WTC11 (cell line): ENCODE measurements around the gene COX5A. TPM values are rescaled to one million over a fixed set of nuclear protein-coding genes. Genes with fewer than 3 reads are reported as not detected.

Source experiments
- ESRRA ChIP-seq: sonication (generic); formaldehyde crosslinking; IDR thresholded peaks from 2 replicates; pipeline ENCODE4 v1.8.1; 2022; ENCODE audit warnings: mild to moderate bottlenecking, missing genetic modification reagents, borderline replicate concordance
- FOXJ3 ChIP-seq: sonication (generic); formaldehyde crosslinking; IDR thresholded peaks from 2 replicates; pipeline ENCODE4 v1.9.0; 2021; ENCODE audit warnings: missing genetic modification reagents, mild to moderate bottlenecking, borderline replicate concordance
- FOXP4 ChIP-seq: sonication (generic); formaldehyde crosslinking; IDR thresholded peaks from 2 replicates; pipeline ENCODE4 v1.8.0; 2022; ENCODE audit warnings: mild to moderate bottlenecking, missing genetic modification reagents
- GRHL2 ChIP-seq: fragments of 250-450 bp; sonication (Bioruptor Pico); IDR thresholded peaks from 2 replicates; pipeline ENCODE4 v1.8.0; 2022; ENCODE audit warnings: mild to moderate bottlenecking, moderate library complexity; ENCODE audit not compliant: insufficient replicate concordance, severe bottlenecking
- GTF2I ChIP-seq: fragments of 250-450 bp; sonication (Bioruptor Pico); conservative IDR thresholded peaks from 2 replicates; pipeline ENCODE4 v1.4.0; 2021; ENCODE audit warnings: mild to moderate bottlenecking
- HMGXB4 ChIP-seq: sonication (generic); formaldehyde crosslinking; IDR thresholded peaks from 2 replicates; pipeline ENCODE4 v1.8.1; 2023; ENCODE audit warnings: mild to moderate bottlenecking, moderate library complexity, missing genetic modification reagents
- IRF1 ChIP-seq: sonication (generic); formaldehyde crosslinking; IDR thresholded peaks from 2 replicates; pipeline ENCODE4 v1.8.0; 2023; ENCODE audit warnings: missing genetic modification reagents
- MLX ChIP-seq: sonication (generic); formaldehyde crosslinking; IDR thresholded peaks from 2 replicates; pipeline ENCODE4 v1.8.1; 2023; ENCODE audit warnings: mild to moderate bottlenecking, missing genetic modification reagents, moderate library complexity
- NFATC4 ChIP-seq: fragments of 250-450 bp; sonication (Bioruptor Pico); IDR thresholded peaks from 2 replicates; pipeline ENCODE4 v1.9.0; 2021; ENCODE audit warnings: mild to moderate bottlenecking
- NFYB ChIP-seq: sonication (generic); formaldehyde crosslinking; conservative IDR thresholded peaks from 2 replicates; pipeline ENCODE4 v1.8.0; 2022; ENCODE audit warnings: low read depth, missing genetic modification reagents
- NR2C2 ChIP-seq: sonication (generic); formaldehyde crosslinking; IDR thresholded peaks from 2 replicates; pipeline ENCODE4 v1.8.0; 2022; ENCODE audit warnings: mild to moderate bottlenecking, missing genetic modification reagents
- OVOL2 ChIP-seq: fragments of 250-450 bp; sonication (Bioruptor Pico); IDR thresholded peaks from 2 replicates; pipeline ENCODE4 v1.9.0; 2021; ENCODE audit warnings: mild to moderate bottlenecking, borderline replicate concordance
- PRDM15 ChIP-seq: sonication (generic); formaldehyde crosslinking; IDR thresholded peaks from 2 replicates; pipeline ENCODE4 v1.8.0; 2022; ENCODE audit warnings: missing genetic modification reagents
- RORB ChIP-seq: fragments of 250-450 bp; sonication (Bioruptor Pico); IDR thresholded peaks from 2 replicates; pipeline ENCODE4 v1.9.0; 2021; ENCODE audit warnings: mild to moderate bottlenecking
- SOX15 ChIP-seq: fragments of 250-450 bp; sonication (Bioruptor Pico); IDR thresholded peaks from 2 replicates; pipeline ENCODE4 v1.9.0; 2021; ENCODE audit warnings: mild to moderate bottlenecking
- SP1 ChIP-seq: sonication (generic); formaldehyde crosslinking; conservative IDR thresholded peaks from 2 replicates; pipeline ENCODE4 v1.8.1; 2022; ENCODE audit warnings: missing genetic modification reagents
- TP53 ChIP-seq: sonication (generic); formaldehyde crosslinking; IDR thresholded peaks from 2 replicates; pipeline ENCODE4 v1.8.1; 2023; ENCODE audit warnings: mild to moderate bottlenecking, missing genetic modification reagents
- ZBTB43 ChIP-seq: sonication (generic); formaldehyde crosslinking; IDR thresholded peaks from 2 replicates; pipeline ENCODE4 v1.8.1; 2023; ENCODE audit warnings: mild to moderate bottlenecking, missing genetic modification reagents
- ZNF138 ChIP-seq: sonication (generic); formaldehyde crosslinking; conservative IDR thresholded peaks from 2 replicates; pipeline ENCODE4 v1.8.1; 2022; ENCODE audit warnings: mild to moderate bottlenecking, moderate library complexity, missing genetic modification reagents
- ZNF232 ChIP-seq: sonication (generic); formaldehyde crosslinking; IDR thresholded peaks from 2 replicates; pipeline ENCODE4 v1.8.0; 2022; ENCODE audit warnings: mild to moderate bottlenecking, missing genetic modification reagents
- ZNF423 ChIP-seq: fragments of 250-450 bp; sonication (Bioruptor Pico); IDR thresholded peaks from 2 replicates; pipeline ENCODE4 v2.1.2; 2022; ENCODE audit warnings: mild to moderate bottlenecking, moderate library complexity
- ZNF512 ChIP-seq: sonication (generic); formaldehyde crosslinking; IDR thresholded peaks from 2 replicates; pipeline ENCODE4 v1.8.1; 2022; ENCODE audit warnings: missing genetic modification reagents, borderline replicate concordance
- ZSCAN18 ChIP-seq: fragments of 250-450 bp; sonication (Bioruptor Pico); IDR thresholded peaks from 2 replicates; pipeline ENCODE4 v2.1.2; 2022; ENCODE audit warnings: mild to moderate bottlenecking, moderate library complexity
- total RNA-seq: library from RNA; stranded (reverse); gene quantifications from 3 replicates; pipeline ENCODE4 v1.2.3, GENCODE V29; 2021

The COX5A gene
- total RNA-seq, 1 experiment from 2014 or later, result 354 TPM

- TF ChIP-seq HMGXB4 (CRISPR knock-in tag), result peak; percentile 95; the same call in 1 of the 2 replicates
- no peak for TF ChIP-seq RORB (CRISPR knock-in tag)
- TF ChIP-seq NFATC4, result no peak
- peak; percentile 98 for TF ChIP-seq FOXP4 (CRISPR knock-in tag)
- no peak for TF ChIP-seq GRHL2
- TF ChIP-seq NFYB (CRISPR knock-in tag), result peak; percentile 63
- no peak for TF ChIP-seq SOX15 (CRISPR knock-in tag)
- peak; percentile 99 for TF ChIP-seq ZBTB43
- peak; percentile 93 for TF ChIP-seq ZNF232 (CRISPR knock-in tag)
- TF ChIP-seq ZNF423 (CRISPR knock-in tag), result no peak
- TF ChIP-seq MLX (CRISPR knock-in tag), result peak; percentile 92
- peak; percentile 93 for TF ChIP-seq ESRRA (CRISPR knock-in tag)
- peak; percentile 98 for TF ChIP-seq ZNF138
- no peak for TF ChIP-seq ZSCAN18
- peak; percentile 74 for TF ChIP-seq PRDM15 (CRISPR knock-in tag)
- peak; percentile 83 for TF ChIP-seq SP1 (CRISPR knock-in tag)
- peak; percentile 96 for TF ChIP-seq IRF1 (CRISPR knock-in tag)
- TF ChIP-seq NR2C2 (CRISPR knock-in tag), result peak; percentile 85
- TF ChIP-seq OVOL2 (CRISPR knock-in tag), result no peak
- TF ChIP-seq GTF2I (CRISPR knock-in tag), result no peak
- TF ChIP-seq TP53 (CRISPR knock-in tag), result peak; percentile 99
- TF ChIP-seq ZNF512, result peak; percentile 94; the same call in 1 of the 2 replicates
- peak; percentile 92 for TF ChIP-seq FOXJ3 (CRISPR knock-in tag)
Observed at GRCh38 chr15:74955796-74956647, 18.1 kb upstream of the COX5A start (continued).
